KOPT-K1 (cell line): ENCODE results near the gene ABCD3.
"Not testable (repeated sequence)": the region's sequence is repeated elsewhere in the genome, so short reads cannot be mapped to it uniquely, and the experiment has no call there.

Source experiments
- H3K27ac ChIP-seq: fragments of 200-600 bp; sonication (generic); 2 replicates; pipeline ENCODE4 v1.5.1; 2016; ENCODE audit warnings: antibody characterized with exemption, mild to moderate bottlenecking, low read depth, low read length; ENCODE audit not compliant: poor library complexity, severe bottlenecking
- H3K36me3 ChIP-seq: fragments of 200-600 bp; sonication (generic); 2 replicates; pipeline ENCODE4 v1.5.1; 2017; ENCODE audit warnings: antibody characterized with exemption, mild to moderate bottlenecking, low read length, moderate library complexity; ENCODE audit not compliant: insufficient read depth
- H3K9me3 ChIP-seq: fragments of 200-600 bp; sonication (generic); 2 replicates; pipeline ENCODE4 v1.5.1; 2017; ENCODE audit warnings: antibody characterized with exemption, low read length, mild to moderate bottlenecking; ENCODE audit not compliant: insufficient read depth, poor library complexity, severe bottlenecking

ABCD3 gene

DNA sequence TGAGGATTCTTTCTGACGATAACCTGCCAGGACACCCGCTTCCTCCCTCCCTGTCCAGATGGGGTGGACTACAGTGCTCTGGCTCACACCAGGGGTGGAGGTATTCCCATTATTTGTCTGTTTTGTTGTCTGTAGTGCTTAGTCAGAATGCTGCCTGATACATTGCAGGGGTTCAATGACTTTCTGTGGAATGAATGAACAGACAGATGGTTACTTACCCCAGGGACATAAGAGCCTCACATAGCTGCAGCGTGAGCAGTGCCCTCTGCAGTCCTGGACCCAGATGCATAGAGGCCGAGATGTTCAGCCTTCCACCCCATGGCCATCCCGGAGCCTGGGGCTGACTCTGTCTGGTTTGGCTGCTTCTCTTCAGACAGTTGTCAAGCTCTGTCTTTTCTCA is 136.4 kb downstream of the ABCD3 start:
- no peaks in the 10 kb centered on the region for H3K36me3 ChIP-seq
- H3K9me3 ChIP-seq: no peaks in the 10 kb centered on the region
- no peak overlapping the region for H3K27ac ChIP-seq

DNA sequence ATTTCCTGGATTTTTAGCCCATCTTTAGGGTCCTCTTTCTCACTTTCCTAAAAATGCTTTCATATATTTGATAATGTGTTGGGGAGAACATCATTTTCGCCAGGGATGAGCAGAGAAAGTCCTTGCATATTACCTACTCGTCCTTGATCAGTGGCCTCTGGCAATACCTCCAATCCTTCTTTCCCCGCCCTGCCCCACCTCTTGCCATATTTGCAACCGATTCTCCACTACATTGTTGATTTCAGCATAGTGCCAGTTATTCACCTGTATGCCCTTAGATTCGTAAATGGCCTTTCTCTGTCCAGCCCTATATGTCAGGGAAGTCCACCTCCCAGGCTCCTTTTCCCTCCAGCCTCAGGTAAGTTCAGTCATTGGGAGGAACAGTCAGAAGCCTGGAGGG is 136.9 kb downstream of the ABCD3 start:
- no peak overlapping the region for H3K27ac ChIP-seq
- H3K9me3 ChIP-seq: no peaks in the 10 kb centered on the region
- H3K36me3 ChIP-seq: no peaks in the 10 kb centered on the region

DNA sequence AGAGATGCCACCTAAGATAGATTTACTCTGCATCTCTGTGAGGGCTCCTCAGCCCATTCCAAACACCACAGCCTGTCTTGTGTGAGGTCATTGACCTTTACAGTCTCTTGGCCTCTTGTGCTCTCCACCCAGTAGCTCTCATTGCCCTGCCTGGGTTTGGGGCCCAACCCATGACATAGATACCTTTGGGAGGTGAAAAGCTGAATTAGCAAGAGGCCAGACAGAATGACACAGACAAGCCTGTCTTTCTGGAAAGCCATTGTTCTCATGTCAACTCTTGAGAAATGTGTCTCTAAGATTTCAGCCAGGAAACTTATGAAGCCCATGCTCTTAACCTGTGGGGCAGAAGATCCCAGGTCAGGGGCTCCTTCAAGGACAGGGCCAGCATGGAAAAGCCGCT is 141.7 kb downstream of the ABCD3 start:
- no peaks in the 10 kb centered on the region for H3K9me3 ChIP-seq
- no peak overlapping the region for H3K27ac ChIP-seq
- no peaks in the 10 kb centered on the region for H3K36me3 ChIP-seq

DNA sequence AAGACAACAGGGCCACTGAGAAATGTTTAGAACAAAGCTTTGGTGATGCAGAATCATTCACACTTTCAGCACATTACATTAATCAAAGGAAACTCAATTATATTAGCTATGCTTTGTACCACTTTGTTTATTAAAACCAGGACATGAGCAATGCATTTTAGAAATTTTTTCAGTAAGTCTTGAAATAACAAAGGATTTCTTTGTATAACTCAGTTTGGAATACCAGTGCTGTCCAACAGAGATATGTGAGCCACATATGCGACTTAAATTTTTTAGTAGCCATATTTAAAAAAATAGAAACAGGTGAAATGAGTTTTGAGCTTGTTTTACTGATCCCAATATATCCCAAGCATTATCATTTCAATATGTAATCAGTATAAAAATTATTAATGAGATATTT is 142.1 kb downstream of the ABCD3 start:
- no peaks in the 10 kb centered on the region for H3K36me3 ChIP-seq
- H3K27ac ChIP-seq: no peak overlapping the region
- no peaks in the 10 kb centered on the region for H3K9me3 ChIP-seq

DNA sequence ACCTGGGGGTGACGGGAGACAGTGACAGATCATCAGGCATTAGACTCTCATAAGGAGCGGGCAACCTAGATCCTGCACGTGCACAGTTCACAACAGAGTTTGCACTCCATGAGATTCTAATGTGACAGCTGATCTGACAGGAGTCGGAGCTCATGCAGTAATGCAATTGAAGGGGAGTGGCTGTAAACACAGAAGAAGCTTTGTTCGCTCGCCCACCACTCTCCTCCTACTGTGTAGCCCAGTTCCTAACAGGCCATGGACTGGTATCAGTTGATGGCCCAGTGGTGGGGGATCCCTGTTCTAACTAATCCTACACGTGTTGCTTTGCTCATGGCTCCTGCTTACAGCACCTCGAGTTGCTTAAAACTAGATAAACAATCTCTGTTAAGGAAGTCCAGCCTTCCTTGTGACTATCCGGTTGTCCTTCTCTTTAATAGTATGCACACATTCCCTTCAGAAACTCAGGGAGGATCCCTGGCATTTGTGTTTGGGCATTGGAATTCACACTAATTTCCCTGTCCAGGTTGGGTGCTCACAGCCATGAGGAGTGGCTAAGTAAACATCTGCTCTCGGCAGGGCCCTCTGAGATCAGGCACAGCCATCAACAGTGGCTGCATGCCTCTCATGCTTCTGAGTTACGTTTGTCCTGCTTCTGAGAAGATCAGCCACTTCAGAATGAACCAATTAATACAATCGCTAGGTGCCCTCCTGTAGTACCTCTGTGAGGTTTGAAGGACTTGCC is 144.5 kb downstream of the ABCD3 start:
- H3K9me3 ChIP-seq: no peaks in the 10 kb centered on the region
- H3K36me3 ChIP-seq: no peaks in the 10 kb centered on the region
- H3K27ac ChIP-seq: no peak overlapping the region

DNA sequence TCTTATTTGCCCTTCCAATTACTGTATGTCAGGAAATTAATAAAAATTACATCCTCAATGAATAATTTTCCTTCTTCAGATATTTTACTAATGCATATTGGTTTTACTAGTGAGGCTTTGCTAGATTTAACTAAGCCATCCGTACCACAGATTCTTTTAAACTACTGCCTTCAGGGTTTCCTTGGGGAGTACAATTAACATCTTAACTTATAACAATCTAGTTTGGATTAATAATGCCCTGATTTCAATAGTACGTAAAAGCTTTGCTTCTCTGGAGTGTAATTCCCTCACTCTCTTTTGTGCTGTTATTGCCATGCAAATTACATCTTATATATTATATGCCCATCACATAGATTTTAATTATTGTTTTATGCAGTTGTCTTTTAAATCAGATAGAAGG is 147.7 kb downstream of the ABCD3 start:
- H3K36me3 ChIP-seq: no peaks in the 10 kb centered on the region
- no peaks in the 10 kb centered on the region for H3K9me3 ChIP-seq
- H3K27ac ChIP-seq: no peak overlapping the region

DNA sequence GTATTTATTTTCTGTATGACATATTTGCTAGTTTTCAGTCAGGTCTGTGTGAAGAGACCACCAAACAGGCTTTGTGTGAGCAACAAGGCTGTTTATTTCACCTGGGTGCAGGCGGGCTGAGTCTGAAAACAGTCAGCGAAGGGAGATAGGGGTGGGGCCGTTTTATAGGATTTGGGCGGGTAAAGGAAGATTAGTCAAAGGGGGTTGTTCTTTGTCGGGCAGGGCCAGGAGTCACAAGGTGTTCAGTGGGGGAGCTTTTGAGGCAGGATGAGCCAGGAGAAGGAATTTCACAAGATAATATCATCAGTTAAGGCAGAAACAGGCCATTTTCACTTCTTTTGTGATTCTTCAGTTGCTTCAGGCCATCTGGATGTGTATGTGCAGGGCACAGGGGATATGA is 148.2 kb downstream of the ABCD3 start:
- H3K27ac ChIP-seq, H3K36me3 ChIP-seq, H3K9me3 ChIP-seq: not testable (repeated sequence)

DNA sequence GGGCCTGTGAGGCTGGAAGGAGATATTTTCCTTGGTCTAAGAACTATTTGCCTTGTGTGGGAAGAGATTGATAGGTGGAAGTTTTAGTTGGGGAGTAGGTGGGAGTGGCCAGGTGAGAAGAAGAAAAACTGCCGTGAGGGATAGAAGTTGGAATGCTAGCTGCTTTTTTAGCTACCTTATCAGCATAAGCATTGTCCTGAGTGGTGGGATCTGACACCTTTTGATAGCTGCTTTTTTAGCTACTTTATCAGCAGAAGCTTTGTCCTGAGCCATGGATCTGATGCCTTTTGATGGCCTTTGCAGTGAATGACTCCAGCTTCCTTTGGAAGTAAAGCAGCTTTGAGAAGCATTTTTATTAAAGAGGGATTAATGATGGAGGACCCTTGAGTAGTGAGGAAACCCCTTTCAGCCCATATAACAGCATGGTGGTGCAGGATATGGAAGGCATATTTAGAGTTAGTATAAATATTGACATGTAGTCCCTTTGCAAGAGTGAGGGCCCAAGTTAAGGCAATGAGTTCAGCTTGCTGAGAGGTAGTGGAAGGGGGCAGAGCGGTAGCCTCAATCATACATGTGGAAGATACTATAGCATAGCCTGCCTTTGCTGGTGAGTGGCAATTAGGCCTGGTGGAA is 149.9 kb downstream of the ABCD3 start:
- not testable (repeated sequence) for H3K9me3 ChIP-seq, H3K36me3 ChIP-seq, H3K27ac ChIP-seq
